Forelimb muscle (tissue), 1 donor: ENCODE measurements around the gene RPL13. TPM values are rescaled to one million over a fixed set of nuclear protein-coding genes. Genes with fewer than 3 reads are reported as not detected.

Experiments
- DNase-seq: peaks from one replicate; pipeline ENCODE4 v3.0.0-alpha.2; 2013; ENCODE audit warnings: low read depth
- polyA plus RNA-seq: library from polyadenylated mRNA; unstranded; fragments of 120-200 nt; gene quantifications from one replicate; pipeline ENCODE4 v1.2.1, GENCODE V29; 2013; ENCODE audit not compliant: insufficient read length

Gene RPL13
- polyA plus RNA-seq, 1 donor = 4,240 TPM

- no peak for DNase-seq
These were observed 36.6 kb downstream of the RPL13 start for GRCh38 chr16:89596957-89597649.

GRCh38 chr16:89598199-89598598, 37.7 kb downstream of the RPL13 start:
- DNase-seq = no peak

GRCh38 chr16:89599451-89599858, 39.0 kb downstream of the RPL13 start:
- DNase-seq = no peak

- DNase-seq = no peak
These were observed 39.4 kb downstream of the RPL13 start for GRCh38 chr16:89599902-89600301.

GRCh38 chr16:89600427-89600826, 39.9 kb downstream of the RPL13 start:
- no peak for DNase-seq

- DNase-seq = no peak
These were observed 40.5 kb downstream of the RPL13 start for GRCh38 chr16:89600956-89601355.

- DNase-seq = no peak
These were observed 41.4 kb downstream of the RPL13 start for GRCh38 chr16:89601906-89602272.

- DNase-seq = no peak
These were observed 41.9 kb downstream of the RPL13 start for GRCh38 chr16:89602273-89602951.

- DNase-seq = no peak
These were observed 42.6 kb downstream of the RPL13 start for GRCh38 chr16:89602952-89603590.

- no peak for DNase-seq
These were observed 44.3 kb downstream of the RPL13 start for GRCh38 chr16:89604764-89605163.

GRCh38 chr16:89605186-89605970, 44.9 kb downstream of the RPL13 start:
- no peak for DNase-seq

GRCh38 chr16:89606006-89606405, 45.5 kb downstream of the RPL13 start:
- DNase-seq = no peak

GRCh38 chr16:89607453-89607852, 47.0 kb downstream of the RPL13 start:
- DNase-seq = no peak

- no peak for DNase-seq
These were observed 47.7 kb downstream of the RPL13 start for GRCh38 chr16:89607937-89608740.

- no peak for DNase-seq
These were observed 49.6 kb downstream of the RPL13 start for GRCh38 chr16:89610108-89610453.

- no peak for DNase-seq
These were observed 52.1 kb downstream of the RPL13 start for GRCh38 chr16:89612415-89613166.

GRCh38 chr16:89613231-89613953, 52.9 kb downstream of the RPL13 start, which contains the start of gene DPEP1:
DPEP1 (plus strand) TSS chr16:89613642; CDS start chr16:89630411, 16,769 bp downstream.
- no peak for DNase-seq

- DNase-seq = no peak
These were observed 53.5 kb downstream of the RPL13 start for GRCh38 chr16:89613954-89614459.
